ENCODE results near the gene TMEM63B.

Gene TMEM63B

GRCh38 chr6:44082872-44083321, 44.5 kb upstream of the TMEM63B start:
- DNase-seq (ENCODE audit: insufficient read length, low spot score) (no peak), FAIRE-seq (no peak)

DNA sequence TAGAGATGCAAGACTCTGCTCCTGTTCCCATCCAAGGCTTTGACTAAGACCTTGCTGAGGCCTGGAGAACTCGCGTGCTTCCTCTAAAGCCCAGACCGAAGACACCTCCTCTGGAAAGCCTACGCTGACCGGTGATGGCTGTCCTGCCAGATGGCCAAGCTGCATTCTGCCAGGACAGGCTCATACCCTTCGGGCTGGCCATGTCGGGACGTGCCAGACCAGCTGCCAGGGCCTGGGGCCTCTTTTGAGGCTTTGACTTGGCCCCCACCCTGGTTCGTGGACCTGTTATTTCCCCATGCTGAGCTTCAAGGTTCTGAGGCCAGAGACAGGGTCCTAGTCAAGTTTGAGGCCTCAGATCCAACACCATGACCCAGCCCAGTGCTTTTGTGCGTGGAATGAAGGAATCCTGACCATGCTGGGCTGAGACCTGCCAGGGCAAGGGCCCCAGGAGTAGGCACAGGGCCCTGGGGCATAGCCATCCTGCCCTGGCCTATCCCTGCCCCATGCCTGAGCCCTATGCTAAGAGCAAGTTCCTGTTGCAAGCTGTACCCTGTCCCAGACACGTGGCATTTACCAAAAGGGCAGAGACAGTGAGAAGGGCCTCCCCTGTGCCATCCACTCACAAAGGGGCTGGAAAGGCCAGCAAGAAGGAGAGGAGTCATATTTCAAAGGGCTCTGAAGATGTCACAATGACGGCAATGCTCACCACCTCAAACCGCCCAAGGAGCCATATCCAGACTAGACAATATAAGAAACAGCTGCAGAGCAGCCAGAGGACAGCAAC, 42.9 kb upstream of the TMEM63B start:
- no peak for TF ChIP-seq CTCF (IDR thresholded peaks at IDR 0.05; ENCODE audit: insufficient read depth, missing control alignments)
- no peak for FAIRE-seq
- no peak for DNase-seq (ENCODE audit: insufficient read length, low spot score)

More at GRCh38 chr6:44082872-44083321, 44.5 kb upstream of the TMEM63B start:
- TF ChIP-seq CTCF (IDR thresholded peaks at IDR 0.05; ENCODE audit: insufficient read depth, missing control alignments) = no peak

DNA sequence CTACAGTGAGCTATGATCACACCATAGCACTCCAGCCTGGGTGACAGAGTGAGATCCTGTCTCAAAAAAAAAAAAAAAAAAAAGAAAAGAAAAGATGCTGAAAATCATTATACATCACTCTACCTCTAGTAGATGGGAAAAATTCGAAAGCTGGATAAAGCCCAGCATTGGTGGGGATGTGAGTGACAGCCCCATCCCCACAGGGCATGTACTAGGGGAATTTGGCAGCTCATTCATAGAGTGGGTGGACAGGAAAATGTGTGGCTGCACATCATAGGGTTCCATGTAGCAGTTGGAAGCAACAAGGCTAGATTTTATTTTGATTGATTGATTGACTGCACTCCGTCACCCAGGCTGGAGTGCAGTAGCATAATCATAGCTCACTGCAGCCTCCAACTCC, 42.1 kb upstream of the TMEM63B start:
- TF ChIP-seq CTCF (IDR thresholded peaks at IDR 0.05; ENCODE audit: insufficient read depth, missing control alignments) = no peak
- FAIRE-seq = no peak
- DNase-seq (ENCODE audit: insufficient read length, low spot score) = no peak

GRCh38 chr6:44086931-44087574, 40.3 kb upstream of the TMEM63B start:
- DNase-seq (ENCODE audit: insufficient read length, low spot score) (no peak), FAIRE-seq (no peak)
- no peak for TF ChIP-seq CTCF (IDR thresholded peaks at IDR 0.05; ENCODE audit: insufficient read depth, missing control alignments)

- FAIRE-seq (no peak), DNase-seq (ENCODE audit: insufficient read length, low spot score) (no peak)
- TF ChIP-seq CTCF (IDR thresholded peaks at IDR 0.05; ENCODE audit: insufficient read depth, missing control alignments) = no peak
These were observed 39.7 kb upstream of the TMEM63B start for GRCh38 chr6:44087623-44088022.

GRCh38 chr6:44088827-44089590, 38.3 kb upstream of the TMEM63B start:
- no peak for FAIRE-seq

More at GRCh38 chr6:44088827-44089590, 38.3 kb upstream of the TMEM63B start:
- DNase-seq (ENCODE audit: insufficient read length, low spot score) = no peak
- TF ChIP-seq CTCF (IDR thresholded peaks at IDR 0.05; ENCODE audit: insufficient read depth, missing control alignments) = no peak
